ENCODE data around the gene ORC4.
"Not testable (repeated sequence)": the region's sequence is repeated elsewhere in the genome, so short reads cannot be mapped to it uniquely, and the experiment has no call there.

Gene ORC4

GRCh38 chr2:148008411-148008810, 12.1 kb downstream of the ORC4 start:
- not testable (repeated sequence) for H3K14ac ChIP-seq (ENCODE audit: low read length in 2 of 2); H3K4me2 ChIP-seq (ENCODE audit: low read length, poor library complexity, severe bottlenecking); H3K4ac ChIP-seq (ENCODE audit: low read depth in 1 of 2, low read length in 2 of 2); H4K91ac ChIP-seq (ENCODE audit: low read length); H2AFZ ChIP-seq (ENCODE audit: low read depth, low read length); H3K23ac ChIP-seq (ENCODE audit: low read length in 2 of 2); H3K4me3 ChIP-seq (ENCODE audit: insufficient read depth in 1 of 2, low read depth in 1 of 2, low read length in 2 of 2); H3K27ac ChIP-seq (ENCODE audit: low read length, poor library complexity, severe bottlenecking); H2BK120ac ChIP-seq (ENCODE audit: low read depth, low read length); H3K27me3 ChIP-seq (ENCODE audit: control insufficient read depth in 1 of 2, insufficient read depth in 1 of 2, low read length in 2 of 2); H3K4me1 ChIP-seq (ENCODE audit: control insufficient read depth, insufficient read depth, low read depth, low read length); DNase-seq; H4K8ac ChIP-seq (ENCODE audit: low read length); H2BK12ac ChIP-seq (ENCODE audit: low read length in 2 of 2); H3K9me3 ChIP-seq (ENCODE audit: control insufficient read depth, low read length); H2BK15ac ChIP-seq (ENCODE audit: low read depth, poor library complexity, severe bottlenecking); H3K36me3 ChIP-seq (ENCODE audit: control insufficient read depth in 1 of 2, insufficient read depth in 2 of 2, low read depth in 1 of 2, low read length in 2 of 2); H2AK5ac ChIP-seq (ENCODE audit: low read length, severe bottlenecking); H3K9ac ChIP-seq (ENCODE audit: low read length); H3K18ac ChIP-seq (ENCODE audit: low read depth in 1 of 2, low read length in 2 of 2); H2BK5ac ChIP-seq (ENCODE audit: low read depth, low read length, poor library complexity, severe bottlenecking)
- 93% methylated on average over 7 of the region's 7 CpGs for WGBS
- peaks cover 10% of the 10 kb centered on the region for H3K79me1 ChIP-seq (replicated peaks; ENCODE audit: low read length, poor library complexity, severe bottlenecking)

DNA sequence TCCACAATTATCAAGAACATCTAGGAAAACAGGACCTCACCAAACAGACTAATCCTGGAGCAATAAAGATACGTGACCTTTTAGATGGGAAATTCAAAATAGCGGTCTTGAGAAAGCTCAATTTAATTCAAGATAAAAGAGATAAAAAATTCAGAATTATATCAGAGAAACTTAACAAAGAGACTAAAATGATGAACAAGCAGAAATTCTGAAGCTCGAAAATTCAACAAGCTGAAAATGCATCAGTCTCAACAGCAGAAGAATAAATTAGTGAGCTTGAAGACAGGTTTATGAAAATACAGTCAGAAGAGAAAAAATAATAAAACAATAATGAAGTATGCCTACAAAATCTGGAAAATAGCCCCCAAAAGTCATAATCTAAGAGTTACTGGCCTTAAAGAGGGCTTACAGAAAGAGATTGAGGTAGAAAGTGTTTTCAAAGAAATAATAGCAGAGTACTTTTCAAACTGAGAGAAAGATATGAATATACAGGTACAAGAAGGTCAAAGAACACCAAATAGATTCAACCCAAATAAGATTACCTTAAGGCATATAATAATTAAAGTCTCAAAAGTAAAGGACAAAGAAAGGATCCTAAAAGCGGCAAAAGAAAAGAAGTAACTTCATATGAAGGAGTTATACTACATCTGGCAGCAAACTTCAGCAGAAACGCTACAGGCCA, 13.2 kb downstream of the ORC4 start:
- H3K4ac ChIP-seq (ENCODE audit: low read depth in 1 of 2, low read length in 2 of 2), result no peak overlapping the region
- no peak overlapping the region for H3K18ac ChIP-seq (ENCODE audit: low read depth in 1 of 2, low read length in 2 of 2)
- no peak overlapping the region for H2BK12ac ChIP-seq (ENCODE audit: low read length in 2 of 2)
- 97% methylated on average over 2 of the region's 5 CpGs for WGBS
- H3K36me3 ChIP-seq (ENCODE audit: control insufficient read depth in 1 of 2, insufficient read depth in 2 of 2, low read depth in 1 of 2, low read length in 2 of 2), result peaks cover 0 to 4% of the 10 kb centered on the region in 2 experiments
- H3K27me3 ChIP-seq (ENCODE audit: control insufficient read depth in 1 of 2, insufficient read depth in 1 of 2, low read length in 2 of 2), result no peaks in the 10 kb centered on the region
- no peak overlapping the region for H2AK5ac ChIP-seq (ENCODE audit: low read length, severe bottlenecking)
- no peak overlapping the region for H3K14ac ChIP-seq (ENCODE audit: low read length in 2 of 2)
- H3K79me1 ChIP-seq (replicated peaks; ENCODE audit: low read length, poor library complexity, severe bottlenecking), result peaks cover 10% of the 10 kb centered on the region
- H2BK15ac ChIP-seq (ENCODE audit: low read depth, poor library complexity, severe bottlenecking), result no peak overlapping the region
- no peak overlapping the region for H2BK120ac ChIP-seq (ENCODE audit: low read depth, low read length)
- no peak for DNase-seq
- no peak overlapping the region for H2BK5ac ChIP-seq (ENCODE audit: low read depth, low read length, poor library complexity, severe bottlenecking)
- no peak overlapping the region for H4K91ac ChIP-seq (ENCODE audit: low read length)
- H3K4me1 ChIP-seq (ENCODE audit: control insufficient read depth, insufficient read depth, low read depth, low read length), result peaks cover 3% of the 10 kb centered on the region
- no peak overlapping the region for H3K4me3 ChIP-seq (ENCODE audit: insufficient read depth in 1 of 2, low read depth in 1 of 2, low read length in 2 of 2)
- no peak overlapping the region for H3K9ac ChIP-seq (ENCODE audit: low read length)
- H3K4me2 ChIP-seq (ENCODE audit: low read length, poor library complexity, severe bottlenecking), result no peak overlapping the region
- H3K27ac ChIP-seq (ENCODE audit: low read length, poor library complexity, severe bottlenecking), result no peak overlapping the region
- peaks cover 9% of the 10 kb centered on the region for H3K9me3 ChIP-seq (ENCODE audit: control insufficient read depth, low read length)
- H3K23ac ChIP-seq (ENCODE audit: low read length in 2 of 2), result no peak overlapping the region
- H2AFZ ChIP-seq (ENCODE audit: low read depth, low read length), result no peak overlapping the region
- no peak overlapping the region for H4K8ac ChIP-seq (ENCODE audit: low read length)

DNA sequence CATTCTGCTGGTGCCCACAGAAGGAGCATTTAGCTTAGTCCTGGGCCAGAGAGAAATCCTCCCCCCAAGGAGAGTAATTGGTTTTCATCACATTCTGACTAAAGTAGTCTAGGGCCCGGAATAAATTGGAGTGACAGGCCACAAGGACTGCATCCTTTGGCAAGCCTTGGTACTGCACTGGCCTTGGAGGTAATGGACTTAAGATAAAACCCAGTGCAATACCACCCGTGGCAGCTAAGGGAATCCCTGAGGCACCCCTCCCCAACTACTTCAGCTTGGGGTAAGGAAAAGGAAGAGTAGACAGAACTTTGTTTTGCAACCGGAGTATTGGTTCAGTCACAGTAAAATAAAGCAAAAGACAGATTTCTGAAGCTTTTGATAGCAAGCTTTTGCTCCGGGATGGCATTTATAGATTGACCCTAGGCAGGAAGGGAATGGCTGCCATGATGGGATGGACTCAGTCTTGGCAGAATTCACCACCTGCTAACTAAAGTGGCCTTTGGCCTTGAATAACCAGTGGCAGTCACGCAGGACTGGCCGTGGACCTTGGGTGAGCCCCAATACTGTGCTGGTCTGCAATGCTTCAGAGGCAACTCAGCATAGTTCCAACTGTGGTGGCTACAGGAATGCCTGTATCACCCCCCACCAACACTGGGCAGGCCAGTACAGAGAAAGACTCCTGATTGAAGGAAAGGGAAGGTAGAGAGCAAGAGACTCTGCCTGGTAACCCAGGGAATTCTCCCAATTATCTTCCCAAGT, 14.1 kb downstream of the ORC4 start:
- peaks cover 10% of the 10 kb centered on the region for H3K79me1 ChIP-seq (replicated peaks; ENCODE audit: low read length, poor library complexity, severe bottlenecking)
- no peak overlapping the region for H2AFZ ChIP-seq (ENCODE audit: low read depth, low read length)
- H3K27ac ChIP-seq (ENCODE audit: low read length, poor library complexity, severe bottlenecking), result no peak overlapping the region
- no peak for DNase-seq
- H3K18ac ChIP-seq (ENCODE audit: low read depth in 1 of 2, low read length in 2 of 2), result no peak overlapping the region
- H2BK15ac ChIP-seq (ENCODE audit: low read depth, poor library complexity, severe bottlenecking), result peak overlapping the region; percentile 67
- no peak overlapping the region for H3K9ac ChIP-seq (ENCODE audit: low read length)
- 92% methylated on average over 6 of the region's 6 CpGs for WGBS
- H3K36me3 ChIP-seq (ENCODE audit: control insufficient read depth in 1 of 2, insufficient read depth in 2 of 2, low read depth in 1 of 2, low read length in 2 of 2), result peaks cover 0 to 4% of the 10 kb centered on the region in 2 experiments
- H4K91ac ChIP-seq (ENCODE audit: low read length), result peak overlapping the region; percentile 39
- peaks cover 3% of the 10 kb centered on the region for H3K4me1 ChIP-seq (ENCODE audit: control insufficient read depth, insufficient read depth, low read depth, low read length)
- peaks cover 9% of the 10 kb centered on the region for H3K9me3 ChIP-seq (ENCODE audit: control insufficient read depth, low read length)
- H2BK5ac ChIP-seq (ENCODE audit: low read depth, low read length, poor library complexity, severe bottlenecking), result no peak overlapping the region
- H3K23ac ChIP-seq (ENCODE audit: low read length in 2 of 2), result no peak overlapping the region
- no peak overlapping the region for H3K14ac ChIP-seq (ENCODE audit: low read length in 2 of 2)
- no peaks in the 10 kb centered on the region for H3K27me3 ChIP-seq (ENCODE audit: control insufficient read depth in 1 of 2, insufficient read depth in 1 of 2, low read length in 2 of 2)
- no peak overlapping the region for H2BK120ac ChIP-seq (ENCODE audit: low read depth, low read length)
- no peak overlapping the region for H4K8ac ChIP-seq (ENCODE audit: low read length)
- no peak overlapping the region for H3K4me2 ChIP-seq (ENCODE audit: low read length, poor library complexity, severe bottlenecking)
- no peak overlapping the region for H3K4me3 ChIP-seq (ENCODE audit: insufficient read depth in 1 of 2, low read depth in 1 of 2, low read length in 2 of 2)
- no peak overlapping the region for H2AK5ac ChIP-seq (ENCODE audit: low read length, severe bottlenecking)
- no peak overlapping the region for H3K4ac ChIP-seq (ENCODE audit: low read depth in 1 of 2, low read length in 2 of 2)
- H2BK12ac ChIP-seq (ENCODE audit: low read length in 2 of 2), result no peak overlapping the region

GRCh38 chr2:148002420-148002819, 18.1 kb downstream of the ORC4 start:
- H3K14ac ChIP-seq (ENCODE audit: low read length in 2 of 2); H2BK120ac ChIP-seq (ENCODE audit: low read depth, low read length); H2BK15ac ChIP-seq (ENCODE audit: low read depth, poor library complexity, severe bottlenecking); H3K9me3 ChIP-seq (ENCODE audit: control insufficient read depth, low read length); H4K91ac ChIP-seq (ENCODE audit: low read length); DNase-seq; H2AFZ ChIP-seq (ENCODE audit: low read depth, low read length); H3K4me3 ChIP-seq (ENCODE audit: insufficient read depth in 1 of 2, low read depth in 1 of 2, low read length in 2 of 2); H3K36me3 ChIP-seq (ENCODE audit: control insufficient read depth in 1 of 2, insufficient read depth in 2 of 2, low read depth in 1 of 2, low read length in 2 of 2); H3K18ac ChIP-seq (ENCODE audit: low read depth in 1 of 2, low read length in 2 of 2); H2AK5ac ChIP-seq (ENCODE audit: low read length, severe bottlenecking); H2BK5ac ChIP-seq (ENCODE audit: low read depth, low read length, poor library complexity, severe bottlenecking); H3K9ac ChIP-seq (ENCODE audit: low read length); H4K8ac ChIP-seq (ENCODE audit: low read length); H3K4me2 ChIP-seq (ENCODE audit: low read length, poor library complexity, severe bottlenecking); H3K4ac ChIP-seq (ENCODE audit: low read depth in 1 of 2, low read length in 2 of 2); H3K27ac ChIP-seq (ENCODE audit: low read length, poor library complexity, severe bottlenecking); H3K23ac ChIP-seq (ENCODE audit: low read length in 2 of 2); H3K27me3 ChIP-seq (ENCODE audit: control insufficient read depth in 1 of 2, insufficient read depth in 1 of 2, low read length in 2 of 2); H3K4me1 ChIP-seq (ENCODE audit: control insufficient read depth, insufficient read depth, low read depth, low read length); H2BK12ac ChIP-seq (ENCODE audit: low read length in 2 of 2): not testable (repeated sequence)
- peaks cover 12% of the 10 kb centered on the region for H3K79me1 ChIP-seq (replicated peaks; ENCODE audit: low read length, poor library complexity, severe bottlenecking)
